ENCODE measurements around the gene ARPIN.

DNA sequence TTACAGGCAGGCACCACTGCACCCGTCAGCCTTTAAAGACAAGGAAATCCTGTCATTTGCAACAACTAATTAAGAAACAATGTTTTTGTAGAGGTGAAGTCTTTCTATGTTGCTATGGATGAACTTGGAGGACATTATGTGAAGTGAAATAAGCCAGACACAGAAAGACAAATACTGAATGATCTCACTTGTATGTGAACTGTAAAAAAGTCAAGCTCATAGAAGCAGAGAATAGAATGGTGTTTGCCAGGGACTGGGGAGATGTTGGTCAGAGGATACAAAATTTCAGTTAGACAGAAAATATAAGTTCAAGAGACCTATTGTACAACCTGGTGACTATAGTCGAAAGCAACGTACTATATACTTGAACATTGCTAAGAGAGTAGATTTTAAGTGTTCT lies 27.2 kb upstream of the ARPIN start:
- no peak for TF ChIP-seq EZH2 (IDR thresholded peaks at IDR 0.05; ENCODE audit: low read depth)
- TF ChIP-seq, protein P1, sequence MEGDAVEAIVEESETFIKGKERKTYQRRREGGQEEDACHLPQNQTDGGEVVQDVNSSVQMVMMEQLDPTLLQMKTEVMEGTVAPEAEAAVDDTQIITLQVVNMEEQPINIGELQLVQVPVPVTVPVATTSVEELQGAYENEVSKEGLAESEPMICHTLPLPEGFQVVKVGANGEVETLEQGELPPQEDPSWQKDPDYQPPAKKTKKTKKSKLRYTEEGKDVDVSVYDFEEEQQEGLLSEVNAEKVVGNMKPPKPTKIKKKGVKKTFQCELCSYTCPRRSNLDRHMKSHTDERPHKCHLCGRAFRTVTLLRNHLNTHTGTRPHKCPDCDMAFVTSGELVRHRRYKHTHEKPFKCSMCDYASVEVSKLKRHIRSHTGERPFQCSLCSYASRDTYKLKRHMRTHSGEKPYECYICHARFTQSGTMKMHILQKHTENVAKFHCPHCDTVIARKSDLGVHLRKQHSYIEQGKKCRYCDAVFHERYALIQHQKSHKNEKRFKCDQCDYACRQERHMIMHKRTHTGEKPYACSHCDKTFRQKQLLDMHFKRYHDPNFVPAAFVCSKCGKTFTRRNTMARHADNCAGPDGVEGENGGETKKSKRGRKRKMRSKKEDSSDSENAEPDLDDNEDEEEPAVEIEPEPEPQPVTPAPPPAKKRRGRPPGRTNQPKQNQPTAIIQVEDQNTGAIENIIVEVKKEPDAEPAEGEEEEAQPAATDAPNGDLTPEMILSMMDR (conservative IDR thresholded peaks at IDR 0.05) = no peak
